NCI-H187 (cell line): ENCODE measurements around the gene PCAT7.
"Not testable (repeated sequence)": the region's sequence is repeated elsewhere in the genome, so short reads cannot be mapped to it uniquely, and the experiment has no call there.

Experiments used
- DNase-seq, 2 experiments: peaks; one replicate each; lab custom pipeline; 2025; lab: John Stamatoyannopoulos, UW

Gene PCAT7

GRCh38 chr9:94554439-94555331, at the start of gene PCAT7:
TSS of gene PCAT7 (plus strand) at chr9:94555083.
- DNase-seq: peak; percentile 44 to 67

DNA sequence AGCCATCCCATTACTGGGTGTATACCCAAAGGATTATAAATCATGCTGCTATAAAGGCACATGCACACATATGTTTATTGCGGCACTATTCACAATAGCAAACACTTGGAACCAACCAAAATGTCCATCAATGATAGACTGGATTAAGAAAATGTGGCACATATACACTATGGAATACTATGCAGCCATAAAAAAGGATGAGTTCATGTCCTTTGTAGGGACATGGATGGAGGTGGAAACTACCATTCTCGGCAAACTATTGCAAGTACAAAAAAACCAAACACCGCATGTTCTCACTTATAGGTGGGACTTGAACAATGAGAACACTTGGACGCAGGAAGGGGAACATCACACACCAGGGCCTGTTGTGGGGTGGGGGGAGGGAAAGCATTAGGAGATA, 48.5 kb upstream of the PCAT7 start:
- DNase-seq: not testable (repeated sequence)

GRCh38 chr9:94507531-94508258, 47.2 kb upstream of the PCAT7 start:
- no peak for DNase-seq

DNA sequence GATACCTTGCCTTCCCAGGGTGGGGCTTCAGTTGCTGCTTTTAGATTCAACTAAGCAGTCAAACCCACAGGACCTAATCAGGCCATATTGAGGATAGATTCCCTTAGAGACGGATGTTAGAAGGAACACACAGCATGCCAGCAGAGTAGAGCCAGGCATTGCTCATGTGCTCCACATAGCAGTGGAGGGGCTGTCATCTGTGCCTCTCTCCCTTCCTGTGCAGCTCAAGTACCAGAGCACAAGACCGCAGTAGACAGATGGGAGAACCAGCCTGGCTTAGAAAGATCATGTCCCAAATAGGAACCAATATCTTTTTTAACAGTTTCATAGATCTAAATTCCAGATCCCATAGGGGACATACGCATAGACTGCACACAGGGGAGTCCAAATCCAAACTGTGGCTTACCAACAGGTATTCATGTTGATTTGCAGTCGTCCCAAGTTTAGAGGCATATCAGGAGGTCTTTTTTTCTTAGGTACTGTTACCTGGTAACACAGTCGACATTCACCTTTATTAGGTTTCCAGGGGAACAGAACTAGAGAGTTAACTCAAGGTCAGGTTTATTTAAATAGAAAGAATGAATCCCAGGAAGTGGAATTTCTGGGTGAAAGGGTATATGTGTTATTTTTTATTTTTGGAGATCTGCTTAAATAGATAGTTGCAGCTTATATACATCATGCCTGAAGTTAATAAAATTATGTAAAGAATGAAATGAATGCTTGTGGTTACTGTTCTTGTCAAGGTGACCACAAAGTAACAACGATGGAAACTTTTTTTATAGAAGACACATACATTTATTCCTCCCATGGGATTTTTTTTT, 43.5 kb upstream of the PCAT7 start:
- DNase-seq: no peak

- no peak for DNase-seq
These were observed 43.0 kb upstream of the PCAT7 start for GRCh38 chr9:94511955-94512265.

- no peak for DNase-seq
These were observed 40.2 kb upstream of the PCAT7 start for GRCh38 chr9:94514722-94515121.

DNA sequence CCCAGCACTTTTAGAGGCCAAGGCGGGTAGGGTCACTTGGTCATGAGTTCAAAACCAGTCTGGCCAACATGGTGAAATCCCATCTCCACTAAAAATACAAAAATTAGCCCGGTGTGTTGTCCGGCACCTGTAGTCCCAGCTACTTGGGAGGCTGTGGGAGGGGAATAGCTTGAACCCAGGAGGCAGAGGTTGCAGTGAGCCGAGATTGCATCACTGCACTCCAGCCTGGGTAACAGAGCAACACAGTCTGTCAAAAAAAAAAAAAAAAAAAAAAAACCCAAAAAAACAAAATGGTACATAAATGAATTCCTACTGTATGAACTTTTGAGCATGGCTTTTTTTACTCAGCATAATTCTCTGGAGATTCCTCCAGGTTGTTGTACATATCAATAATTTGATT, 37.6 kb upstream of the PCAT7 start:
- DNase-seq: no peak

DNA sequence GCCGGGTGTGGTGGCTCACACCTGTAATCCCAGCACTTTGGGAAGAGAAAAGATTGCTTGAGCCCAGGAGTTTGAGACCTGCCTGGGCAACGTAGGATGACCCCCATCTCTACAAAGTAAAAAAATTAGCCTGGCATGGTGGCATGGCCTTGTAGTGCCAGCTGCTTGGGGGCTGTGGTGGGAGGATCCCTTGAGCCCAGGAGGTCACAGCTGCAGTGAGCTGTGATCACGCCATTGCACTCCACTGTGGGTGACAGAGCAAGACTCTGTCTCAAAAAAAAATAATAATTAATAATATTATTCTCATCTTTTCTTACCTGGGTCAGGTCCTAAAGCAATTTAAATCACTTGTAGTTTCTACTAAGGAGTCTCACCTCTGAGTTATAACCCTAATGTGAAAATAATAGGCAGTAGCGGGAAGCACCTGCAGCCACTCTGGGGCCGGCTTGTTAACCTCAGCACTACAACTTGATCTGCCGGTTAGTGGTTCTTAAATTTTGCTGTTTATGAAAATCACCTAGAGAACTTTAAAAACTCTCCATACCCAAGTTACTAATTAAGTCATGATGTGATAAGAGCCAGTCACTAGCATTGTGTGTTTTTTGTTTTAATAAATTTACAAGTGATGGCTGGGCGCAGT, 29.4 kb upstream of the PCAT7 start:
- DNase-seq: no peak

- no peak for DNase-seq
These were observed 28.6 kb upstream of the PCAT7 start for GRCh38 chr9:94526271-94526670.

- DNase-seq: no peak
These were observed 27.9 kb upstream of the PCAT7 start for GRCh38 chr9:94526951-94527350.

- no peak for DNase-seq
These were observed 26.0 kb upstream of the PCAT7 start for GRCh38 chr9:94528886-94529285.

- no peak for DNase-seq
These were observed 21.7 kb upstream of the PCAT7 start for GRCh38 chr9:94533155-94533554.

DNA sequence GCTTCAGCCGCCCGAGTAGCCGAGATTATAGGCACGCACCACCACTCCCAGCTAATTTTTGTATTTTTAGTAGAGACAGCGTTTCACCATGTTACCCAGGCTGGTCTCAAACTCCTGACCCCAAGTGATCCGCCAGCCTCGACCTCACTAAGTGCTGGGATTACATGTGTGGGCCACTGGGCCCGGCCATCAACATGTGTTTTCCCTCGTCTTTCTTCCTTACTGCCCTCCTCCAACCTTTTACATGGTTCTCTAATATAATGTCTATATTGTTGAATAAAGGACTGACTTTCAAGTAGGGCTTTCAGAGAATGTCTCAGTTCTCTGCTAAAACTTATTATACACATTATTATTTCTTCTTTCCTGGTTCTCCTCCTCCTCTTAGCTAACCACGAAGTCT, 21.3 kb upstream of the PCAT7 start:
- DNase-seq: no peak

DNA sequence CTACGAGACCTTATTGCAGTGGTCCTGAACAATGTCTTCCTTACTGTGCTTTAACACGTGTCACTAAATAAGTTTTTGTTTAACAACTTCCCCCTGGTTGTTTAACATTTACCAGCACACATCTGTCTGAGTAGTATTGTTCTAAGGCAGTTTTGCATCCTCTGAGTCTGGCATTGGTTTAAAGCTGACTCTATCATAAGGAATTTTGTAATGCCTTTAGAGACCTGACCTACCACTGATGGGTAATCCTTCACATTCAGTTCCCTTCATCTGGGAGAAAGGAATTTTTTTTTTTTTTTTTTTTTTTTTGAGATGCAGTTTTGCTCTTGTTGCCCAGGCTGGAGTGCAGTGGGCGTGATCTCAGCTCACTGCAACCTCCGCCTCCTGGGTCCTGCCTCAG, 20.0 kb upstream of the PCAT7 start:
- no peak for DNase-seq

DNA sequence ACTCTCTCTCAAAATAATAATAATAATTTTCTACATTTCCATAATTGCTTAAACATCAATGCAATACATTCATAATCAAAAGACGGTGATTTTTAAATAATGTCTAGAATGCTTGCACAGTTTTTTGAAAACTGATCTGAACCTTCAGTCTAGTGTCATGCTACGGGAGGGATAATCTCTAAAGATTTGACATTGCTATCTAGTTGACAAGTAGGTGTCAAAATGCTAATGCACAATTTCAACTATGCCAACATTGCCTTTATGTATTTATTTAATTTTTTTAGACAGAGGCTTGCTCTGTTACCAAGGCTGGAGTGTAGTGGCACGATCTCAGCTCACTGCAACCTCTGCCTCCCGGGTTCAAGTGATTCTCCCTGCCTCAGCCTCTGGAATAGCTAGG, 16.0 kb upstream of the PCAT7 start:
- DNase-seq: no peak

GRCh38 chr9:94544335-94544734, 10.5 kb upstream of the PCAT7 start:
- not testable (repeated sequence) for DNase-seq

- DNase-seq: no peak
These were observed 8.9 kb upstream of the PCAT7 start for GRCh38 chr9:94545940-94546339.

GRCh38 chr9:94553029-94553938, 1.6 kb upstream of the PCAT7 start:
- no peak for DNase-seq

DNA sequence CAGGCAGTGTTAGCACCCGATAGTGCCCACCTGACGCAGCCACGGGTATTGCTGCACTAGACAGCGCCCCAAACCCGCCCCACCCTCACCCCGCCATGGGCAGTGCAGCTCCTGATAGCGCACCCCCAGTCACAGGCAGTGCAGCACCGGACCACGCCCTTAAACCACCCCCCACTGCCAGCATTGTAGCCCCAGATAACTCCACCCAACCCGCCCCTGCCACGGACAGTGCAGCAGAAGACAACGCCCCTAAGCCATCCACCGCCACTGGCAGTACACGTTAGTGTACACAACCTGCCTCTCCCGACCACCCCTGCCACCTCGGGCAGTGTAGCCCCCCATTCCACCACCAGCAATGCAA, 825 bp upstream of the PCAT7 start:
- DNase-seq: no peak

GRCh38 chr9:94557376-94557775, 2.5 kb downstream of the PCAT7 start:
- no peak for DNase-seq

DNA sequence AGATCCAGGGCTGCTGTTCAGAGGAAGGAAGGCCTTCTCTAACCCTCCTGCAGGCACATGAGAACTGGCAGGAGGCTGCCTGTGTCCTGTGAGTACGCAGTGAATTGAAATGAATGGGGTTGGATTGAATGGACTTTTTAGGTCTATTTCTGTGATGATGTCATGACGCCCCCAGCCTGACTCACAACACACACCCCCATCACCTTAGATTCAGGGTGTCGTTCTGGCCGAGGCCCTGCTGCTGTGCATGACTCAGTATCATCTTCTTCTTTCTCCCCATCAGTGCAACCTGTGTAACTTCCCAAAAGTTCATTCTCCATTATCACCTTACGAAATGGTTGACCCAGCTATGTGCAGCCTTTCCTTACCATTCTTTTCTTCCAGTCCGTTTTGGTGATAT, 5.4 kb downstream of the PCAT7 start:
- no peak for DNase-seq
